ENCODE results near the gene LBH. TPM values are rescaled to one million over a fixed set of nuclear protein-coding genes. Genes with fewer than 3 reads are reported as not detected.
A peak's percentile ranks its signal among the peaks of the same experiment; 100 is the strongest.

The LBH gene
- total RNA-seq, 6 experiments from 2014 or later: 4.3 to 17.6 (median 9.5) TPM

DNA sequence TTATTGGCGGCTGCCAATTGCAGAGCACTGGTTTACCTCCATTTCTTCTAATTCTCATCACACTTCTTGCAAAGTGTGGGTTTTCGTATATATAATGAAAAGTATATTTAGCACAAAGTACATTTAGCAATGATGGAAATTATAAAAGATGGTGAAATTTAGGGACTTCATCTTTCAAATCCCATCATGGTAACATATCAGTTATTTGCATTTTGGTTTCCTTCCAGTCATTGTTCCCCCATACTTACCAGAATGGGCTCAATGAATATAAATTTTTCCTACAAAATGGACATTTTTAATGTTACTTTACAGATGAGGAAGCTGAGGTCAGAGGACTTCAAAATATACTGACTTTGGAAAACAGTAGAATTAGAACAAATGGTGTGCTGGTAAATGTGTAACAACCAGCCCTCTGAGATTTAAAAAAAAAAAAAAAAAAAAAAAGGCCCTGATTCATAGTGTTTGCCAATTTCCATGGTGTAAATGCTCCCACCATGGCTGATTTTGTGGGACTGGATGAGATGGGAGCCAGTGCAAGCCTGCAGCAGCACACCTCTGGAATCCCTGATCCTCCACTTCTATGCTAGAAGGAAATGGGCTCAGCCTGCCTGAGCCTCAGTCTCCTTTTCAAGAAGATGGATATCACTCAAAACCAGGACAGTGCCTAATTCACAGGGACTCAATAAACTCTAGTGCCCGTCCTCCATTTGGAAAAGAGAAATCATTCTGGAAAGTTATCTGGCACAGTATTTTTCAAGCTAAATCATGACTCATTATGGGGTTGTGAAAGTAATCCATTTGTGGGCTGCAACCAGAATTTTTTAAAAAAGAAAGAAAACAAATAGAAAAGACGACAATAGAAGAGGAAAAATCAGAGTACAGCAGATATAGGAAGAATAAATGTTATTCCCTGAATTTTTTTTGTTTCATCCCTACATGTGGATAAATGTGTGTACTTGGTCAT is 34.0 kb downstream of the LBH start:
- H3K36me3 ChIP-seq: no peaks in the 10 kb centered on the region
- H3K9me3 ChIP-seq: no peaks in the 10 kb centered on the region
- no peaks in the 10 kb centered on the region for H3K27me3 ChIP-seq
- H3K27ac ChIP-seq: no peak overlapping the region
- no peak overlapping the region for H3K4me3 ChIP-seq
- no peak for DNase-seq
- no peaks in the 10 kb centered on the region for H3K4me1 ChIP-seq
- intact Hi-C loops (cut with DNase I): no loop called here
- WGBS (ENCODE audit: insufficient coverage, low coverage, low lambda C conversion rate, missing lambda C conversion rate): 49% methylated on average over 4 of the region's 4 CpGs
- no peak for TF ChIP-seq POLR2A (IDR thresholded peaks at IDR 0.05)
- TF ChIP-seq, protein P1, sequence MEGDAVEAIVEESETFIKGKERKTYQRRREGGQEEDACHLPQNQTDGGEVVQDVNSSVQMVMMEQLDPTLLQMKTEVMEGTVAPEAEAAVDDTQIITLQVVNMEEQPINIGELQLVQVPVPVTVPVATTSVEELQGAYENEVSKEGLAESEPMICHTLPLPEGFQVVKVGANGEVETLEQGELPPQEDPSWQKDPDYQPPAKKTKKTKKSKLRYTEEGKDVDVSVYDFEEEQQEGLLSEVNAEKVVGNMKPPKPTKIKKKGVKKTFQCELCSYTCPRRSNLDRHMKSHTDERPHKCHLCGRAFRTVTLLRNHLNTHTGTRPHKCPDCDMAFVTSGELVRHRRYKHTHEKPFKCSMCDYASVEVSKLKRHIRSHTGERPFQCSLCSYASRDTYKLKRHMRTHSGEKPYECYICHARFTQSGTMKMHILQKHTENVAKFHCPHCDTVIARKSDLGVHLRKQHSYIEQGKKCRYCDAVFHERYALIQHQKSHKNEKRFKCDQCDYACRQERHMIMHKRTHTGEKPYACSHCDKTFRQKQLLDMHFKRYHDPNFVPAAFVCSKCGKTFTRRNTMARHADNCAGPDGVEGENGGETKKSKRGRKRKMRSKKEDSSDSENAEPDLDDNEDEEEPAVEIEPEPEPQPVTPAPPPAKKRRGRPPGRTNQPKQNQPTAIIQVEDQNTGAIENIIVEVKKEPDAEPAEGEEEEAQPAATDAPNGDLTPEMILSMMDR (IDR thresholded peaks at IDR 0.05): no peak
- ATAC-seq: no peak

- intact Hi-C loops (cut with DNase I): no loop called here
- TF ChIP-seq, protein P1 (IDR thresholded peaks at IDR 0.05): no peak
- TF ChIP-seq POLR2A (IDR thresholded peaks at IDR 0.05): no peak
- no peak overlapping the region for H3K4me3 ChIP-seq
- no peaks in the 10 kb centered on the region for H3K9me3 ChIP-seq
- no peaks in the 10 kb centered on the region for H3K36me3 ChIP-seq
- H3K4me1 ChIP-seq: no peaks in the 10 kb centered on the region
- DNase-seq (peak in 1 of 3 donors; percentile 28), ATAC-seq (peak; percentile 61 to 81 (median 69))
- H3K27ac ChIP-seq: no peak overlapping the region
- H3K27me3 ChIP-seq: no peaks in the 10 kb centered on the region
- WGBS (ENCODE audit: insufficient coverage, low coverage, low lambda C conversion rate, missing lambda C conversion rate): 50% methylated on average over 2 of the region's 7 CpGs
Measured at GRCh38 chr2:30266051-30266621, 34.8 kb downstream of the LBH start.

- ATAC-seq (peak in 1 of 4 donors; percentile 15), DNase-seq (no peak)
- Histone ChIP-seq H3K36me3 (no peaks in the 10 kb centered on the region), H3K4me1 (no peaks in the 10 kb centered on the region), H3K9me3 (no peaks in the 10 kb centered on the region), H3K27ac (no peak overlapping the region), H3K27me3 (no peaks in the 10 kb centered on the region), H3K4me3 (no peak overlapping the region)
- intact Hi-C loops (cut with DNase I): no loop called here
- 90% methylated on average over 3 of the region's 5 CpGs for WGBS (ENCODE audit: insufficient coverage, low coverage, low lambda C conversion rate, missing lambda C conversion rate)
- TF ChIP-seq, protein P1 (IDR thresholded peaks at IDR 0.05): no peak
- TF ChIP-seq POLR2A (IDR thresholded peaks at IDR 0.05): no peak
Measured at GRCh38 chr2:30266705-30267104, 35.4 kb downstream of the LBH start.

- Histone ChIP-seq H3K4me1 (no peaks in the 10 kb centered on the region), H3K9me3 (no peaks in the 10 kb centered on the region), H3K4me3 (no peak overlapping the region), H3K27me3 (no peaks in the 10 kb centered on the region), H3K27ac (no peak overlapping the region), H3K36me3 (no peaks in the 10 kb centered on the region)
- intact Hi-C loops (cut with DNase I): no loop called here
- TF ChIP-seq, protein P1 (IDR thresholded peaks at IDR 0.05): no peak
- no peak for TF ChIP-seq POLR2A (IDR thresholded peaks at IDR 0.05)
- no peak for ATAC-seq
- WGBS (ENCODE audit: insufficient coverage, low coverage, low lambda C conversion rate, missing lambda C conversion rate): 66% methylated on average over 8 of the region's 13 CpGs
- no peak for DNase-seq
Measured at GRCh38 chr2:30267161-30267975, 36.0 kb downstream of the LBH start.

Measured in right lobe of liver (tissue), 6 donors.